Naive thymus-derived CD8-positive, alpha-beta T cell (primary cell): ENCODE data around the gene AMIGO3. TPM values are rescaled to one million over a fixed set of nuclear protein-coding genes. Genes with fewer than 3 reads are reported as not detected.

Source experiments
- ATAC-seq, 2 donors: fragments of 150-1000 bp; cut with Tn5 transposase in 1 of 2; sonication (Bioruptor Pico), chemical (Tn5 transposase) in 1 of 2; 1 replicate in 1 of 2; 2 replicates in 1 of 2; pipeline ENCODE4 v1.10.0; 2021; ENCODE audit warnings: mild to moderate bottlenecking in 2 of 2, moderate library complexity in 2 of 2
- POLR2A ChIA-PET: fragments of 350-600 bp; sonication (Branson Sonifier 250); formaldehyde crosslinking; loops from one replicate; lab custom pipeline; 2021; ENCODE audit warnings: antibody characterized with exemption; lab: Charles Lee
- DNase-seq, 10 donors: peaks; one replicate each; pipeline versions ENCODE4 v3.0.0 to v3.0.0-alpha.2; 2020 to 2022
- H3K27ac Mint-ChIP-seq, 10 donors: one replicate each; pipeline ENCODE4 v1.8.0; 2020 to 2022; ENCODE audit warnings: mild to moderate bottlenecking in 10 of 10, mixed read lengths in 10 of 10, moderate library complexity in 4 of 10, inconsistent platforms in 1 of 10
- H3K27me3 Mint-ChIP-seq, 5 donors: one replicate each; pipeline ENCODE4 v1.8.0; 2021 to 2022; ENCODE audit warnings: mixed read lengths in 5 of 5
- H3K36me3 Mint-ChIP-seq, 3 donors: one replicate each; pipeline ENCODE4 v1.8.0; 2020 to 2022; ENCODE audit warnings: mixed read lengths in 3 of 3, mild to moderate bottlenecking in 2 of 3, inconsistent platforms in 1 of 3
- H3K4me1 Mint-ChIP-seq, 4 donors: one replicate each; pipeline ENCODE4 v1.8.0; 2021 to 2022; ENCODE audit warnings: mixed read lengths in 4 of 4
- H3K4me3 Mint-ChIP-seq, 10 donors: one replicate each; pipeline ENCODE4 v1.8.0; 2020 to 2022; ENCODE audit warnings: mild to moderate bottlenecking in 10 of 10, mixed read lengths in 10 of 10, moderate library complexity in 6 of 10, inconsistent platforms in 1 of 10
- H3K9me3 Mint-ChIP-seq, 9 donors: one replicate each; pipeline ENCODE4 v1.8.0; 2020 to 2022; ENCODE audit warnings: mixed read lengths in 9 of 9, mild to moderate bottlenecking in 3 of 9, inconsistent platforms in 1 of 9, moderate library complexity in 1 of 9
- polyA plus RNA-seq, 3 donors: library from polyadenylated mRNA; unstranded; fragments of 300-500 nt; fragmentation: Illumina TruSeq; gene quantifications; one replicate each; pipeline ENCODE4 v1.2.3, GENCODE V29; 2021
- total RNA-seq, 8 experiments: library from RNA in 2 of 8; stranded (reverse) in 2 of 8; gene quantifications; one replicate each; pipeline ENCODE4 v1.2.3 and lab custom pipeline; 2021 to 2026

AMIGO3 gene
- total and polyA plus RNA-seq, 5 experiments from 2014 or later = 1.0 to 1.5 (median 1.2) TPM

GRCh38 chr3:49683162-49683561 is 36.3 kb downstream of the AMIGO3 start:
- DNase-seq (no peak), ATAC-seq (no peak)
- no peaks in the 10 kb centered on the region for H3K9me3 Mint-ChIP-seq
- POLR2A ChIA-PET = no interaction called here
- H3K27me3 Mint-ChIP-seq = no peaks in the 10 kb centered on the region
- peaks cover 0 to 29% (median 3%) of the 10 kb centered on the region in 3 donors for H3K36me3 Mint-ChIP-seq
- no peak overlapping the region for H3K27ac Mint-ChIP-seq
- no peak overlapping the region for H3K4me3 Mint-ChIP-seq
- peaks cover 7 to 20% (median 13%) of the 10 kb centered on the region in 4 donors for H3K4me1 Mint-ChIP-seq

- ATAC-seq = no peak
- POLR2A ChIA-PET = interaction anchor here (0.6 kb wide), 1 partner anchor 10 kb away, joined by 7 read pairs; no protein-coding TSS in a partner anchor
Measured at GRCh38 chr3:49681543-49681942, 37.9 kb downstream of the AMIGO3 start.

GRCh38 chr3:49681232-49681522 is 38.3 kb downstream of the AMIGO3 start:
- ATAC-seq (no peak), DNase-seq (no peak)
- H3K4me1 Mint-ChIP-seq = peaks cover 7 to 27% (median 13%) of the 10 kb centered on the region in 4 donors
- no peak overlapping the region for H3K4me3 Mint-ChIP-seq
- no peaks in the 10 kb centered on the region for H3K27me3 Mint-ChIP-seq
- H3K36me3 Mint-ChIP-seq = peaks cover 0 to 37% (median 3%) of the 10 kb centered on the region in 3 donors
- no peaks in the 10 kb centered on the region for H3K9me3 Mint-ChIP-seq
- POLR2A ChIA-PET = no interaction called here
- no peak overlapping the region for H3K27ac Mint-ChIP-seq

More at GRCh38 chr3:49681543-49681942, 37.9 kb downstream of the AMIGO3 start:
- DNase-seq = no peak
- H3K9me3 Mint-ChIP-seq = no peaks in the 10 kb centered on the region
- H3K27me3 Mint-ChIP-seq = no peaks in the 10 kb centered on the region
- H3K4me1 Mint-ChIP-seq = peaks cover 7 to 25% (median 11%) of the 10 kb centered on the region in 4 donors
- no peak overlapping the region for H3K4me3 Mint-ChIP-seq
- peaks cover 0 to 36% (median 3%) of the 10 kb centered on the region in 3 donors for H3K36me3 Mint-ChIP-seq
- H3K27ac Mint-ChIP-seq = no peak overlapping the region

- peaks cover 10 to 31% (median 18%) of the 10 kb centered on the region in 4 donors for H3K4me1 Mint-ChIP-seq
- H3K9me3 Mint-ChIP-seq = no peaks in the 10 kb centered on the region
- POLR2A ChIA-PET = no interaction called here
- ATAC-seq = no peak
- no peak for DNase-seq
- H3K27me3 Mint-ChIP-seq = no peaks in the 10 kb centered on the region
- H3K36me3 Mint-ChIP-seq = peaks cover 0 to 42% (median 3%) of the 10 kb centered on the region in 3 donors
- peak overlapping the region in 2 of 10 donors; percentile 22 to 65 for H3K27ac Mint-ChIP-seq
- no peak overlapping the region for H3K4me3 Mint-ChIP-seq
Measured at GRCh38 chr3:49680493-49681231, 38.8 kb downstream of the AMIGO3 start.

- H3K27ac Mint-ChIP-seq = peak overlapping the region in 3 of 10 donors; percentile 41 to 79 (median 59)
- no peak for ATAC-seq
- H3K9me3 Mint-ChIP-seq = no peaks in the 10 kb centered on the region
- POLR2A ChIA-PET = interaction anchor here (0.9 to 2.2 kb wide), 5 partner anchors 14 to 136 kb away, joined by 3 to 7 read pairs (median 4); partner anchors contain the start of genes GMPPB and RNF123
- H3K36me3 Mint-ChIP-seq = peaks cover 0 to 36% (median 0%) of the 10 kb centered on the region in 3 donors
- peak overlapping the region in 7 of 10 donors; percentile 46 to 97 (median 96) for H3K4me3 Mint-ChIP-seq
- H3K4me1 Mint-ChIP-seq = peaks cover 23 to 55% (median 48%) of the 10 kb centered on the region in 4 donors
- no peak for DNase-seq
- no peaks in the 10 kb centered on the region for H3K27me3 Mint-ChIP-seq
Measured at GRCh38 chr3:49675912-49676311, 43.6 kb downstream of the AMIGO3 start.

- no peaks in the 10 kb centered on the region for H3K9me3 Mint-ChIP-seq
- DNase-seq (peak in 1 of 10 donors; percentile 12), ATAC-seq (peak; percentile 2 to 19)
- H3K36me3 Mint-ChIP-seq = peaks cover 0 to 22% (median 0%) of the 10 kb centered on the region in 3 donors
- POLR2A ChIA-PET = interaction anchor here (0.9 to 1.3 kb wide), 4 partner anchors 15 to 134 kb away, joined by 3 to 4 read pairs (median 4); partner anchors contain the start of genes GMPPB, IP6K1 and RNF123
- peaks cover 17 to 51% (median 43%) of the 10 kb centered on the region in 4 donors for H3K4me1 Mint-ChIP-seq
- H3K27me3 Mint-ChIP-seq = no peaks in the 10 kb centered on the region
- peak overlapping the region; percentile 37 to 98 (median 94) for H3K27ac Mint-ChIP-seq
- peak overlapping the region; percentile 91 to 98 (median 96) for H3K4me3 Mint-ChIP-seq
Measured at GRCh38 chr3:49674497-49674983, 44.9 kb downstream of the AMIGO3 start.

- Mint-ChIP-seq H3K9me3 (no peaks in the 10 kb centered on the region), H3K36me3 (peaks cover 0 to 22% (median 0%) of the 10 kb centered on the region in 3 donors), H3K4me3 (peak within 1 kb of the TSS; percentile 91 to 98 (median 96)), H3K27ac (peak within 1 kb of the TSS; percentile 92 to 99 (median 98)), H3K4me1 (peaks cover 17 to 51% (median 43%) of the 10 kb centered on the region in 4 donors), H3K27me3 (no peaks in the 10 kb centered on the region)
- DNase-seq = peak; percentile 94 to 99 (median 97)
- POLR2A ChIA-PET = interaction anchor here (0.8 to 1.4 kb wide), 9 partner anchors 16 to 204 kb away, joined by 3 to 24 read pairs (median 3); partner anchors contain the start of genes AMIGO3, BSN, DAG1 and IP6K1
- ATAC-seq = peak; percentile 83 to 85
Measured at GRCh38 chr3:49673715-49674496, 45.6 kb downstream of the AMIGO3 start, which contains the start of gene APEH. Gene APEH (plus strand): TSS chr3:49674351. CDS start chr3:49674402, 51 bp downstream.

GRCh38 chr3:49673121-49673714 is 46.3 kb downstream of the AMIGO3 start:
- Mint-ChIP-seq H3K27me3 (no peaks in the 10 kb centered on the region), H3K4me3 (peak overlapping the region; percentile 91 to 98 (median 96)), H3K9me3 (no peaks in the 10 kb centered on the region), H3K27ac (peak overlapping the region; percentile 92 to 99 (median 98)), H3K4me1 (peaks cover 16 to 49% (median 43%) of the 10 kb centered on the region in 4 donors), H3K36me3 (peaks cover 0 to 15% (median 0%) of the 10 kb centered on the region in 3 donors)
- POLR2A ChIA-PET = interaction anchor here (0.7 to 1.4 kb wide), 10 partner anchors 16 to 417 kb away, joined by 3 to 24 read pairs (median 3); partner anchors contain the start of genes AMIGO3, BSN, DAG1 and IP6K1
- ATAC-seq (no peak), DNase-seq (peak in 3 of 10 donors; percentile 5 to 15 (median 12))

- no peaks in the 10 kb centered on the region for H3K27me3 Mint-ChIP-seq
- H3K4me1 Mint-ChIP-seq = peaks cover 15 to 42% (median 36%) of the 10 kb centered on the region in 4 donors
- peak overlapping the region; percentile 19 to 93 (median 80) for H3K4me3 Mint-ChIP-seq
- H3K9me3 Mint-ChIP-seq = no peaks in the 10 kb centered on the region
- ATAC-seq (peak in 1 of 2 donors; percentile 7), DNase-seq (peak; percentile 53 to 84 (median 68))
- H3K36me3 Mint-ChIP-seq = peaks cover 0 to 8% (median 0%) of the 10 kb centered on the region in 3 donors
- POLR2A ChIA-PET = interaction anchor here (0.6 to 1.6 kb wide), 8 partner anchors 9 to 426 kb away, joined by 3 to 23 read pairs (median 4); partner anchors contain the start of genes DAG1, IP6K1, MST1 and RNF123
- peak overlapping the region; percentile 43 to 93 (median 86) for H3K27ac Mint-ChIP-seq
Measured at GRCh38 chr3:49671291-49672288, 47.9 kb downstream of the AMIGO3 start.

GRCh38 chr3:49670940-49671290 is 48.6 kb downstream of the AMIGO3 start:
- Mint-ChIP-seq H3K9me3 (no peaks in the 10 kb centered on the region), H3K27ac (peak overlapping the region in 3 of 10 donors; percentile 43 to 73 (median 67)), H3K27me3 (no peaks in the 10 kb centered on the region), H3K36me3 (peaks cover 0 to 5% (median 0%) of the 10 kb centered on the region in 3 donors), H3K4me1 (peaks cover 13 to 35% (median 30%) of the 10 kb centered on the region in 4 donors), H3K4me3 (no peak overlapping the region)
- DNase-seq = no peak
- no peak for ATAC-seq
- POLR2A ChIA-PET = interaction anchor here (1.6 kb wide), 1 partner anchor 131 kb away, joined by 23 read pairs; no protein-coding TSS in a partner anchor
